HL-60 (cell line): ENCODE measurements around the gene NUDT6.

Experiments
- DNase-seq, 2 experiments: peaks; one replicate each; pipeline ENCODE4 v3.0.0-alpha.2; 2010 to 2020; ENCODE audit warnings: low read depth in 1 of 2, low spot score in 1 of 2
- H3K27ac ChIP-seq: fragments of 250-450 bp; sonication (Bioruptor Pico); replicated peaks from 2 replicates; pipeline ENCODE4 v1.5.1; 2020; ENCODE audit warnings: mild to moderate bottlenecking, moderate library complexity
- H3K27me3 ChIP-seq: fragments of 250-450 bp; sonication (Bioruptor Pico); 2 replicates; pipeline ENCODE4 v1.5.1; 2021; ENCODE audit warnings: mild to moderate bottlenecking, moderate library complexity; ENCODE audit not compliant: insufficient read depth, poor library complexity, severe bottlenecking
- H3K4me3 ChIP-seq: replicated peaks from 2 replicates; pipeline ENCODE4 v1.5.1; 2011; ENCODE audit warnings: mild to moderate bottlenecking, control low read depth, low read length; ENCODE audit not compliant: insufficient read depth
- GABPA ChIP-seq: IDR thresholded peaks from 2 replicates; pipeline ENCODE4 v1.6.1; 2012; ENCODE audit warnings: low read depth
- POLR2AphosphoS5 ChIP-seq: IDR thresholded peaks from 2 replicates; pipeline ENCODE4 v1.6.1; 2012; ENCODE audit warnings: low read depth
- SPI1 ChIP-seq: IDR thresholded peaks from 2 replicates; pipeline ENCODE4 v1.6.1; 2012; ENCODE audit warnings: low read depth, mild to moderate bottlenecking, borderline replicate concordance
- TF ChIP-seq, protein P1 (sequence below): IDR thresholded peaks from 2 replicates; pipeline ENCODE4 v1.6.1; 2012; ENCODE audit warnings: low read depth; ENCODE audit not compliant: insufficient replicate concordance
- TF ChIP-seq, protein P2 (sequence below): IDR thresholded peaks from one replicate; pipeline ENCODE4 v1.5.1; 2011; ENCODE audit warnings: low read length, control low read depth, inconsistent platforms; ENCODE audit not compliant: insufficient read depth

The NUDT6 gene

GRCh38 chr4:122912810-122913575 is 9.4 kb downstream of the NUDT6 start:
- no peak overlapping the region for H3K27ac ChIP-seq
- no peak overlapping the region for H3K4me3 ChIP-seq
- TF ChIP-seq POLR2AphosphoS5 (no peak), SPI1 (no peak), GABPA (no peak)
- TF ChIP-seq, protein P1, sequence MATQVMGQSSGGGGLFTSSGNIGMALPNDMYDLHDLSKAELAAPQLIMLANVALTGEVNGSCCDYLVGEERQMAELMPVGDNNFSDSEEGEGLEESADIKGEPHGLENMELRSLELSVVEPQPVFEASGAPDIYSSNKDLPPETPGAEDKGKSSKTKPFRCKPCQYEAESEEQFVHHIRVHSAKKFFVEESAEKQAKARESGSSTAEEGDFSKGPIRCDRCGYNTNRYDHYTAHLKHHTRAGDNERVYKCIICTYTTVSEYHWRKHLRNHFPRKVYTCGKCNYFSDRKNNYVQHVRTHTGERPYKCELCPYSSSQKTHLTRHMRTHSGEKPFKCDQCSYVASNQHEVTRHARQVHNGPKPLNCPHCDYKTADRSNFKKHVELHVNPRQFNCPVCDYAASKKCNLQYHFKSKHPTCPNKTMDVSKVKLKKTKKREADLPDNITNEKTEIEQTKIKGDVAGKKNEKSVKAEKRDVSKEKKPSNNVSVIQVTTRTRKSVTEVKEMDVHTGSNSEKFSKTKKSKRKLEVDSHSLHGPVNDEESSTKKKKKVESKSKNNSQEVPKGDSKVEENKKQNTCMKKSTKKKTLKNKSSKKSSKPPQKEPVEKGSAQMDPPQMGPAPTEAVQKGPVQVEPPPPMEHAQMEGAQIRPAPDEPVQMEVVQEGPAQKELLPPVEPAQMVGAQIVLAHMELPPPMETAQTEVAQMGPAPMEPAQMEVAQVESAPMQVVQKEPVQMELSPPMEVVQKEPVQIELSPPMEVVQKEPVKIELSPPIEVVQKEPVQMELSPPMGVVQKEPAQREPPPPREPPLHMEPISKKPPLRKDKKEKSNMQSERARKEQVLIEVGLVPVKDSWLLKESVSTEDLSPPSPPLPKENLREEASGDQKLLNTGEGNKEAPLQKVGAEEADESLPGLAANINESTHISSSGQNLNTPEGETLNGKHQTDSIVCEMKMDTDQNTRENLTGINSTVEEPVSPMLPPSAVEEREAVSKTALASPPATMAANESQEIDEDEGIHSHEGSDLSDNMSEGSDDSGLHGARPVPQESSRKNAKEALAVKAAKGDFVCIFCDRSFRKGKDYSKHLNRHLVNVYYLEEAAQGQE, result no peak
- TF ChIP-seq, protein P2, sequence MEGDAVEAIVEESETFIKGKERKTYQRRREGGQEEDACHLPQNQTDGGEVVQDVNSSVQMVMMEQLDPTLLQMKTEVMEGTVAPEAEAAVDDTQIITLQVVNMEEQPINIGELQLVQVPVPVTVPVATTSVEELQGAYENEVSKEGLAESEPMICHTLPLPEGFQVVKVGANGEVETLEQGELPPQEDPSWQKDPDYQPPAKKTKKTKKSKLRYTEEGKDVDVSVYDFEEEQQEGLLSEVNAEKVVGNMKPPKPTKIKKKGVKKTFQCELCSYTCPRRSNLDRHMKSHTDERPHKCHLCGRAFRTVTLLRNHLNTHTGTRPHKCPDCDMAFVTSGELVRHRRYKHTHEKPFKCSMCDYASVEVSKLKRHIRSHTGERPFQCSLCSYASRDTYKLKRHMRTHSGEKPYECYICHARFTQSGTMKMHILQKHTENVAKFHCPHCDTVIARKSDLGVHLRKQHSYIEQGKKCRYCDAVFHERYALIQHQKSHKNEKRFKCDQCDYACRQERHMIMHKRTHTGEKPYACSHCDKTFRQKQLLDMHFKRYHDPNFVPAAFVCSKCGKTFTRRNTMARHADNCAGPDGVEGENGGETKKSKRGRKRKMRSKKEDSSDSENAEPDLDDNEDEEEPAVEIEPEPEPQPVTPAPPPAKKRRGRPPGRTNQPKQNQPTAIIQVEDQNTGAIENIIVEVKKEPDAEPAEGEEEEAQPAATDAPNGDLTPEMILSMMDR, result no peak
- H3K27me3 ChIP-seq, result no peaks in the 10 kb centered on the region
- no peak for DNase-seq

DNA sequence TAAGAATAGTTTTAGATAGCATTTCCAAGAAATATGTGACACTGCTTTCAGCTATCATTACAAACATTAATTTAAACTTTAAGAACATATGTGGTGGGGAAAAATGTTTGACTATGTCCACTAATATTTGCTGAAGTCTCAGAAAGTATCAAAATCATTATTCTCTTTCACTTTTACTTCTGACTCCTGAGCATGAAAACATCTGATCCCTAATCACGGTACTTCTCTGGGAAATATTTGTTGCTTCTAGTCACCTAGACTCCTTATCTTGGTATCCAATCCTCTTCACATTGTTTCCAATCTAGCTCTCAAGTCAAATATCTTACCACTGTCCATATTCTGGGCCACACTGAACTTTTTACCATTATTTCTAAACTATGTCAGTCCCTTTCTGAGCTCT is 10.8 kb downstream of the NUDT6 start:
- no peak for DNase-seq
- Histone ChIP-seq H3K27ac (no peak overlapping the region), H3K27me3 (no peaks in the 10 kb centered on the region), H3K4me3 (no peak overlapping the region)
- no peak for TF ChIP-seq POLR2AphosphoS5
- no peak for TF ChIP-seq GABPA
- TF ChIP-seq, protein P1, result no peak
- TF ChIP-seq, protein P2, result no peak
- TF ChIP-seq SPI1, result no peak

DNA sequence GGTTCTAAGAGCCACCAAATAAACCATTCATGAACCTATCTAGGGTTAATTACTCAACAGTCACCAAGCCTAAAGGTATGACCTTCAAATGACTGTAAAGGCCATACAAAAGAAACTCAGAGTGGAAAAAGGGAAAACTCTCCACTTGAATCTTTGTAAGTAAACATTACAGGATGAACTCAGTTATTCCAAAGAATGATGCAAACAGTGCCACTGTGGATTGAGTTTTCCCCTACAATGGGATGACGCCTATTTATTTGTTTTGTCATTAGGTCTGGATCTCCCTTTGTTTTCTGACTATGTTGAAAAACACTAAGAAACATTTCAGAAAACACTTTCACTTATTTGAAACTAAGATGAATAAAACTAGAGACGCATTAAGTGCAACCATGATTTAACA is 12.7 kb downstream of the NUDT6 start:
- H3K4me3 ChIP-seq, result no peak overlapping the region
- no peak overlapping the region for H3K27ac ChIP-seq
- H3K27me3 ChIP-seq, result no peaks in the 10 kb centered on the region
- DNase-seq, result no peak
- TF ChIP-seq POLR2AphosphoS5, result no peak
- TF ChIP-seq, protein P2, result no peak
- TF ChIP-seq SPI1, result no peak
- no peak for TF ChIP-seq GABPA
- TF ChIP-seq, protein P1, result no peak
